Neuronal stem cell (in vitro differentiated cells): ENCODE measurements around the gene SYT1.
"Not testable (repeated sequence)": the region's sequence is repeated elsewhere in the genome, so short reads cannot be mapped to it uniquely, and the experiment has no call there.

Source experiments
- DNase-seq: peaks from one replicate; pipeline ENCODE4 v3.0.0-alpha.2; 2013; ENCODE audit warnings: low spot score
- H2AFZ ChIP-seq: one replicate; pipeline ENCODE4 v1.6.1; 2013; ENCODE audit warnings: mild to moderate bottlenecking, low read length, inconsistent platforms
- H2AK5ac ChIP-seq: 2 replicates; pipeline ENCODE4 v1.6.1; 2013; ENCODE audit warnings: low read depth, mild to moderate bottlenecking, inconsistent platforms, low read length, moderate library complexity, mixed read lengths
- H2BK120ac ChIP-seq: 2 replicates; pipeline ENCODE4 v1.6.1; 2013; ENCODE audit warnings: low read depth, mild to moderate bottlenecking, inconsistent platforms, low read length, moderate library complexity, mixed read lengths
- H2BK12ac ChIP-seq: one replicate; pipeline ENCODE4 v1.6.1; 2013; ENCODE audit warnings: low read length, inconsistent platforms
- H2BK15ac ChIP-seq: 2 replicates; pipeline ENCODE4 v1.6.1; 2013; ENCODE audit warnings: mild to moderate bottlenecking, low read length, inconsistent platforms, mixed read lengths
- H2BK5ac ChIP-seq: one replicate; pipeline ENCODE4 v1.6.1; 2013; ENCODE audit warnings: inconsistent platforms, mild to moderate bottlenecking, low read length, moderate library complexity
- H3K14ac ChIP-seq: one replicate; pipeline ENCODE4 v1.6.1; 2013; ENCODE audit warnings: low read length, inconsistent platforms
- H3K18ac ChIP-seq: 2 replicates; pipeline ENCODE4 v1.6.1; 2013; ENCODE audit warnings: low read length, inconsistent platforms
- H3K23ac ChIP-seq: 2 replicates; pipeline ENCODE4 v1.6.1; 2013; ENCODE audit warnings: low read depth, mild to moderate bottlenecking, mixed read lengths, low read length, inconsistent platforms; ENCODE audit not compliant: poor library complexity
- H3K27ac ChIP-seq: replicated peaks from 3 replicates; pipeline ENCODE4 v1.5.1; 2013; ENCODE audit warnings: low read length, inconsistent platforms
- H3K27me3 ChIP-seq, 3 experiments: 2 replicates each; pipeline ENCODE4 v1.6.1; 2013; ENCODE audit warnings: low read length in 3 of 3, mild to moderate bottlenecking in 2 of 3, inconsistent platforms in 1 of 3, low read depth in 1 of 3, mixed read lengths in 1 of 3, moderate library complexity in 1 of 3; ENCODE audit not compliant: control insufficient read depth in 3 of 3, insufficient read depth in 3 of 3
- H3K36me3 ChIP-seq, 2 donors: replicated peaks in 1 of 2; 2 replicates each; pipeline ENCODE4 v1.6.1; 2013; ENCODE audit warnings: low read length in 2 of 2; ENCODE audit not compliant: control insufficient read depth in 2 of 2, insufficient read depth in 2 of 2
- H3K4ac ChIP-seq: 2 replicates; pipeline ENCODE4 v1.6.1; 2013; ENCODE audit warnings: inconsistent platforms, mild to moderate bottlenecking, low read length, moderate library complexity
- H3K4me1 ChIP-seq, 2 donors: 1 replicate in 1 of 2; 2 replicates in 1 of 2; pipeline ENCODE4 v1.6.1; 2013; ENCODE audit warnings: low read length in 2 of 2, low read depth in 1 of 2; ENCODE audit not compliant: control insufficient read depth in 2 of 2, insufficient read depth in 1 of 2
- H3K4me2 ChIP-seq: one replicate; pipeline ENCODE4 v1.6.1; 2013; ENCODE audit warnings: mild to moderate bottlenecking, low read length, inconsistent platforms; ENCODE audit not compliant: insufficient read depth, poor library complexity, severe bottlenecking
- H3K4me3 ChIP-seq, 2 donors: 2 replicates each; pipeline ENCODE4 v1.5.1; 2013; ENCODE audit warnings: low read length in 2 of 2, mild to moderate bottlenecking in 2 of 2, inconsistent platforms in 1 of 2, moderate library complexity in 1 of 2
- H3K79me1 ChIP-seq: one replicate; pipeline ENCODE4 v1.6.1; 2013; ENCODE audit warnings: low read depth, mild to moderate bottlenecking, inconsistent platforms, low read length, moderate library complexity
- H3K9ac ChIP-seq: one replicate; pipeline ENCODE4 v1.6.1; 2013; ENCODE audit warnings: mild to moderate bottlenecking, low read depth, low read length, inconsistent platforms; ENCODE audit not compliant: poor library complexity
- H3K9me3 ChIP-seq, 2 donors: replicated peaks in 1 of 2; 2 replicates each; pipeline versions ENCODE3 to v1.6.1; 2013; ENCODE audit warnings: low read length in 2 of 2, mild to moderate bottlenecking in 2 of 2, inconsistent platforms in 1 of 2, low read depth in 1 of 2, mixed read lengths in 1 of 2, moderate library complexity in 1 of 2; ENCODE audit not compliant: control insufficient read depth in 2 of 2, insufficient read depth in 1 of 2
- H4K8ac ChIP-seq: one replicate; pipeline ENCODE4 v1.6.1; 2013; ENCODE audit warnings: low read depth, mild to moderate bottlenecking, inconsistent platforms, low read length, moderate library complexity
- H4K91ac ChIP-seq: one replicate; pipeline ENCODE4 v1.6.1; 2013; ENCODE audit warnings: low read length, low read depth, mild to moderate bottlenecking, inconsistent platforms; ENCODE audit not compliant: poor library complexity
- WGBS, 2 donors: extraction: QIAGEN DNeasy Blood & Tissue Kit; methylation state at CpG; one replicate each; pipeline ENCODE4 v1.1.7; 2013; ENCODE audit warnings: missing lambda C conversion rate in 2 of 2, mixed read lengths in 1 of 2; ENCODE audit not compliant: insufficient read length in 2 of 2, insufficient replicate concordance in 1 of 2; ENCODE audit errors: extremely low coverage in 2 of 2; 5-methylcytosine and 5-hydroxymethylcytosine counted together

SYT1 gene

GRCh38 chr12:79200176-79200575 lies 335.6 kb downstream of the SYT1 start:
- Histone ChIP-seq H3K9me3 (no peaks in the 10 kb centered on the region), H2BK15ac (no peak overlapping the region), H3K14ac (no peak overlapping the region), H4K91ac (no peak overlapping the region), H3K4me2 (no peak overlapping the region), H2BK5ac (no peak overlapping the region), H4K8ac (no peak overlapping the region), H3K27me3 (no peaks in the 10 kb centered on the region), H3K23ac (no peak overlapping the region), H3K4me3 (no peak overlapping the region), H3K4me1 (peaks cover 0 to 11% of the 10 kb centered on the region in 2 donors), H3K79me1 (no peaks in the 10 kb centered on the region), H3K27ac (no peak overlapping the region), H3K9ac (no peak overlapping the region), H2AFZ (no peak overlapping the region), H3K36me3 (peaks cover 0 to 2% of the 10 kb centered on the region in 2 donors), H2BK120ac (no peak overlapping the region), H3K4ac (no peak overlapping the region), H2BK12ac (no peak overlapping the region), H2AK5ac (no peak overlapping the region), H3K18ac (no peak overlapping the region)
- WGBS, 2 donors, result no CpG with 5 or more reads among the region's 2 CpGs
- no peak for DNase-seq

- peaks cover 0 to 11% of the 10 kb centered on the region in 2 donors for H3K4me1 ChIP-seq
- H3K27ac ChIP-seq, result peak overlapping the region; percentile 3
- H2BK120ac ChIP-seq, result no peak overlapping the region
- H4K8ac ChIP-seq, result no peak overlapping the region
- H3K27me3 ChIP-seq, result no peaks in the 10 kb centered on the region
- no peak overlapping the region for H4K91ac ChIP-seq
- H3K4me2 ChIP-seq, result no peak overlapping the region
- no peak overlapping the region for H2AK5ac ChIP-seq
- H3K4ac ChIP-seq, result no peak overlapping the region
- no peak overlapping the region for H3K18ac ChIP-seq
- no peak overlapping the region for H3K4me3 ChIP-seq
- no peaks in the 10 kb centered on the region for H3K9me3 ChIP-seq
- no peaks in the 10 kb centered on the region for H3K79me1 ChIP-seq
- H3K23ac ChIP-seq, result no peak overlapping the region
- no peak overlapping the region for H2AFZ ChIP-seq
- DNase-seq, result no peak
- H2BK15ac ChIP-seq, result no peak overlapping the region
- WGBS, 2 donors, result 100% methylated on average over 1 of the region's 9 CpGs
- peaks cover 0 to 2% of the 10 kb centered on the region in 2 donors for H3K36me3 ChIP-seq
- no peak overlapping the region for H2BK5ac ChIP-seq
- no peak overlapping the region for H3K9ac ChIP-seq
- H2BK12ac ChIP-seq, result no peak overlapping the region
- no peak overlapping the region for H3K14ac ChIP-seq
Observed at GRCh38 chr12:79203058-79203647, 338.6 kb downstream of the SYT1 start.

GRCh38 chr12:79206871-79207270 lies 342.3 kb downstream of the SYT1 start:
- Histone ChIP-seq H3K4me1 (no peaks in the 10 kb centered on the region), H2BK120ac (no peak overlapping the region), H4K8ac (no peak overlapping the region), H3K27ac (no peak overlapping the region), H3K9me3 (peaks cover 0 to 6% of the 10 kb centered on the region in 2 donors), H2AK5ac (no peak overlapping the region), H2BK15ac (no peak overlapping the region), H3K4ac (no peak overlapping the region), H3K79me1 (no peaks in the 10 kb centered on the region), H2BK12ac (no peak overlapping the region), H2AFZ (no peak overlapping the region), H2BK5ac (no peak overlapping the region), H4K91ac (no peak overlapping the region), H3K14ac (no peak overlapping the region), H3K4me3 (no peak overlapping the region), H3K27me3 (no peaks in the 10 kb centered on the region), H3K18ac (no peak overlapping the region), H3K9ac (no peak overlapping the region), H3K4me2 (no peak overlapping the region), H3K36me3 (peaks cover 0 to 2% of the 10 kb centered on the region in 2 donors), H3K23ac (no peak overlapping the region)
- DNase-seq, result no peak
- no CpG with 5 or more reads among the region's 1 CpG for WGBS, 2 donors

GRCh38 chr12:79210403-79210802 lies 345.8 kb downstream of the SYT1 start:
- WGBS, 2 donors, result no CpG with 5 or more reads among the region's 3 CpGs
- not testable (repeated sequence) for H2BK120ac ChIP-seq, H3K79me1 ChIP-seq, H3K27me3 ChIP-seq, H3K4me2 ChIP-seq, H2AFZ ChIP-seq, H3K4me1 ChIP-seq, DNase-seq, H2BK12ac ChIP-seq, H3K36me3 ChIP-seq, H3K9ac ChIP-seq, H3K9me3 ChIP-seq, H4K8ac ChIP-seq, H3K23ac ChIP-seq, H3K27ac ChIP-seq, H2BK15ac ChIP-seq, H3K18ac ChIP-seq, H2AK5ac ChIP-seq, H3K4ac ChIP-seq, H2BK5ac ChIP-seq, H4K91ac ChIP-seq, H3K14ac ChIP-seq, H3K4me3 ChIP-seq
